Heart left ventricle (tissue), 16 donors: Measurements from ENCODE around the gene NEURL4. TPM values are rescaled to one million over a fixed set of nuclear protein-coding genes. Genes with fewer than 3 reads are reported as not detected.

ENCODE experiments used
- ATAC-seq, 4 donors: fragments of 200-7000 bp; cut with Tn5 transposase; one replicate each; pipeline ENCODE4 v1.9.1; 2020 to 2022; ENCODE audit warnings: moderate library complexity in 4 of 4, mild to moderate bottlenecking in 3 of 4, moderate number of reproducible peaks in 1 of 4
- DNase-seq, 5 donors: peaks; one replicate each; pipeline ENCODE4 v3.0.0-alpha.2; 2020
- H3K27ac ChIP-seq, 12 donors: fragments of 200-600 bp; sonication (generic) in 4 of 12; one replicate each; pipeline versions ENCODE4 v1.5.0 to v1.8.0; 2016 to 2022; ENCODE audit warnings: mild to moderate bottlenecking in 2 of 12
- H3K27me3 ChIP-seq, 9 donors: fragments of 200-600 bp; sonication (generic) in 2 of 9; one replicate each; pipeline versions ENCODE4 v1.5.1 to v1.8.0; 2016 to 2022; ENCODE audit warnings: mild to moderate bottlenecking in 3 of 9
- H3K36me3 ChIP-seq, 9 donors: fragments of 200-600 bp; sonication (generic) in 2 of 9; one replicate each; pipeline versions ENCODE4 v1.5.0 to v1.8.0; 2018 to 2022; ENCODE audit warnings: mild to moderate bottlenecking in 2 of 9
- H3K4me1 ChIP-seq, 12 donors: fragments of 200-600 bp; sonication (generic) in 4 of 12; one replicate each; pipeline versions ENCODE4 v1.5.0 to v1.8.0; 2016 to 2022; ENCODE audit warnings: mild to moderate bottlenecking in 3 of 12
- H3K4me3 ChIP-seq, 12 donors: fragments of 200-600 bp; sonication (generic) in 4 of 12; one replicate each; pipeline versions ENCODE4 v1.5.0 to v1.8.0; 2017 to 2022; ENCODE audit warnings: mild to moderate bottlenecking in 9 of 12, moderate library complexity in 4 of 12
- H3K9me3 ChIP-seq, 12 donors: fragments of 200-600 bp; sonication (generic) in 4 of 12; one replicate each; pipeline versions ENCODE4 v1.5.0 to v1.8.0; 2016 to 2022; ENCODE audit warnings: mild to moderate bottlenecking in 1 of 12
- CTCF ChIP-seq, 12 donors: fragments of 200-600 bp; sonication (generic) in 4 of 12; IDR thresholded peaks; one replicate each; pipeline versions ENCODE4 v1.5.0 to v1.8.0; 2018 to 2022; ENCODE audit warnings: antibody characterized with exemption in 12 of 12, mild to moderate bottlenecking in 5 of 12
- POLR2A ChIP-seq, 2 donors: fragments of 450-650 bp; IDR thresholded peaks; one replicate each; pipeline ENCODE4 v1.6.1; 2017; ENCODE audit warnings: antibody characterized with exemption in 2 of 2, mild to moderate bottlenecking in 2 of 2, moderate library complexity in 2 of 2
- WGBS, 4 donors: extraction: QIAGEN DNeasy Blood & Tissue Kit in 2 of 4; methylation state at CpG; one replicate each; pipeline versions ENCODE4 v1.1.5 to v1.1.7; 2013 to 2018; 5-methylcytosine and 5-hydroxymethylcytosine counted together
- intact Hi-C, 10 donors: fragments of 100-400 bp; cut with DNase I; formaldehyde crosslinking; loops; one replicate each; pipeline versions ENCODE4 v1.11.1 to v1.14.2; 2022
- polyA plus RNA-seq, 2 donors: library from polyadenylated mRNA; stranded (reverse); fragments of 200-250 nt; gene quantifications; one replicate each; pipeline ENCODE4 v1.2.3, GENCODE V29; 2013
- total RNA-seq, 9 donors: library from RNA; depleted of rRNA in 2 of 9; stranded (reverse); fragments of >200 nt in 2 of 9; fragmentation: NEBNext Ultra II Directional in 3 of 9; extraction: Animal tissue kit (Norgen Biotek cat#: 25700) in 3 of 9; gene quantifications; one replicate each; pipeline versions ENCODE4 v1.1.0 to v1.2.4, GENCODE V29; 2016 to 2023
- donor health status: ischemic (EF 13 %, LVEDD 7.1; RV severe dilation, severe dysfunction).
- donor health status: healthy with polysubstance abuse.
- donor health status: DM: no; HTN: yes; CAD: no.
- donor health status: DM: no; HTN: no; CAD: no.
- donor health status: ischemic (EF 25% LVEDD 6.9; RV normal size, moderate dysfunction).
- donor health status: ischemic (EF 25% LVEDD 5.7; RV mildly dilated, moderate dysfunction).
- donor health status: healthy.
- donor health status: DM: yes; HTN: yes; CAD: no.
- donor health status: ischemic (EF 35%, LVEDD 5.7; RV mildly dilated, moderate dysfunction).
- donor health status: nonischemic (EF 11% LVEDD 7.7; RV severe dilation, severe dysfunction).
- donor health status: DM: yes; HTN: yes; CAD: no.
- donor health status: PGD.
- donor health status: ischemic (EF 29% LVEDD 5.4; RV normal size, mild dysfunction).
- donor health status: nonischemic (EF 23%, LVEDD 6.1; RV moderate dilation, normal function).

Gene NEURL4
- total and polyA plus RNA-seq, 11 donors, result 13.6 to 39.2 (median 27.6) TPM

DNA sequence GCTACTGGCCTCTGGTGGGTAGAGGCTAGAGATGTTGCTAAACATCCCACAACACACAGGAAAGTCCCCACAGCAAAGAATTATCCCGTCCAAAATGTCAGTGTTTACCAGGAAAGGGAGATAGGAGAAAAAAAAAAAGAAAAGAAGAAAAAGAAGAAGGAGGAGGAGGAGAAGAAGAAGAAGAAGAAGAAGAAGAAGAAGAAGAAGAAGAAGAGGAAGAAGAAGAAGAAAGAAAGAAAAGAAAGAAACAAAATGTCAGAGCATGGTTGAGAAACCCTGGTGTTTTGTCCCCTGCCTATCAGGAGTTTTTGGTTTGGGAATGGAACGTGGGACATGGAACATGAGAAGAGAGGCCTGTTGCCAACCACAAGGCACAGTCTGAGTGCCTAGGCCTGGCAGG is 28.2 kb upstream of the NEURL4 start:
- Histone ChIP-seq H3K9me3 (no peaks in the 10 kb centered on the region), H3K36me3 (no peaks in the 10 kb centered on the region), H3K4me1 (peaks cover 0 to 40% (median 24%) of the 10 kb centered on the region in 12 donors), H3K4me3 (no peak overlapping the region), H3K27me3 (no peaks in the 10 kb centered on the region), H3K27ac (peak overlapping the region in 1 of 12 donors; percentile 9)
- intact Hi-C loops, result loop anchor here (2.0 to 10.0 kb wide), 14 partner anchors 35 to 327 kb away; partner anchors contain the start of genes FGF11 (in 5 of the 10), TMEM102 (in 5 of the 10), PLSCR3 (in 4 of the 10) and SENP3 (in 3 of the 10)
- TF ChIP-seq POLR2A (IDR thresholded peaks at IDR 0.05) (no peak), CTCF (IDR thresholded peaks at IDR 0.05) (no peak)
- WGBS, 4 donors, result 64 to 82% (median 68%) methylated on average over 2 of the region's 2 CpGs
- DNase-seq, result no peak
- no peak for ATAC-seq

DNA sequence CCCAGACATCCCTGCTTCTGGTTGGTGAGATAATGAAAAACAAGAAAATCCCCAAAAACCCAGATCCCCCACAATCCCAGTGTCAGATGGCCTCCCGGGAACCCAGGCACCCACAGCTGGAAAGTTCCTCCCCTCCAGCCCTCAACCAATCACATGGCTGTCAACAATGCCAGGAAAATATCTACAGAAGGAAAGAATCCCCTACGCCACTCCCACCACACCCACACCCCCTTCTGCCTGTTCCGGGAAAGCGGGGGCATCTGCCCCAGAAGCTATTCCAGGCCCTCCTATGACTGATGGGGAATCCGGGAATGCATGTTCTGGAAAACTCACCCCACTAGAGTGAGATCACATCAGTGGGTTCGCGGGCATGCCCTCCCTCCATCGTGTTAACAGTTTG is 27.6 kb upstream of the NEURL4 start:
- no peak overlapping the region for H3K4me3 ChIP-seq
- peaks cover 0 to 41% (median 25%) of the 10 kb centered on the region in 12 donors for H3K4me1 ChIP-seq
- DNase-seq (no peak), ATAC-seq (no peak)
- TF ChIP-seq CTCF (IDR thresholded peaks at IDR 0.05) (no peak), POLR2A (IDR thresholded peaks at IDR 0.05) (no peak)
- H3K27ac ChIP-seq, result peak overlapping the region in 2 of 12 donors; percentile 9 to 30
- no peaks in the 10 kb centered on the region for H3K9me3 ChIP-seq
- no peaks in the 10 kb centered on the region for H3K36me3 ChIP-seq
- intact Hi-C loops, result loop anchor here (2.0 to 10.0 kb wide), 14 partner anchors 36 to 328 kb away; partner anchors contain the start of genes FGF11 (in 5 of the 10), TMEM102 (in 5 of the 10), PLSCR3 (in 4 of the 10) and SENP3 (in 3 of the 10)
- H3K27me3 ChIP-seq, result no peaks in the 10 kb centered on the region
- 60 to 75% (median 64%) methylated on average over 8 of the region's 8 CpGs for WGBS, 4 donors

GRCh38 chr17:7356072-7356549 is 27.0 kb upstream of the NEURL4 start:
- intact Hi-C loops, result loop anchor here (2.0 to 10.0 kb wide), 14 partner anchors 36 to 329 kb away; partner anchors contain the start of genes FGF11 (in 5 of the 10), TMEM102 (in 5 of the 10), PLSCR3 (in 4 of the 10) and SENP3 (in 3 of the 10)
- ATAC-seq, result peak; percentile 11 to 48 (median 16)
- H3K4me3 ChIP-seq, result no peak overlapping the region

More at GRCh38 chr17:7356072-7356549, 27.0 kb upstream of the NEURL4 start:
- WGBS, 4 donors, result 12 to 30% (median 18%) methylated on average over 6 to 12 of the region's 12 CpGs
- H3K27ac ChIP-seq, result peak overlapping the region in 1 of 12 donors; percentile 47
- no peaks in the 10 kb centered on the region for H3K9me3 ChIP-seq
- peak; percentile 74 to 92 (median 80) for DNase-seq
- no peaks in the 10 kb centered on the region for H3K27me3 ChIP-seq
- H3K36me3 ChIP-seq, result no peaks in the 10 kb centered on the region
- peak; percentile 76 to 90 (median 84) for TF ChIP-seq CTCF (IDR thresholded peaks at IDR 0.05)
- TF ChIP-seq POLR2A (IDR thresholded peaks at IDR 0.05), result no peak
- peaks cover 0 to 43% (median 25%) of the 10 kb centered on the region in 12 donors for H3K4me1 ChIP-seq
